ENCODE measurements around the gene PRRC2B. TPM values are rescaled to one million over a fixed set of nuclear protein-coding genes. Genes with fewer than 3 reads are reported as not detected.
"Not testable (repeated sequence)": the region's sequence is repeated elsewhere in the genome, so short reads cannot be mapped to it uniquely, and the experiment has no call there.

The PRRC2B gene
- total RNA-seq (100 to 1,000 TPM; 107 to 153 (median 132) TPM), polyA plus RNA-seq (10 to 100 TPM; 26.4 to 77.1 TPM)
- long read RNA-seq, donor 1, full-length matches to known transcripts = 10 of 96 reads
- long read RNA-seq, donor 1, partial matches to known transcripts = 12 of 96 reads
- long read RNA-seq, donor 1, other reads (novel, unspliced or antisense) = 74 of 96 reads
- long read RNA-seq, donor 2, full-length matches to known transcripts = 9 of 99 reads
- long read RNA-seq, donor 2, partial matches to known transcripts = 51 of 99 reads
- long read RNA-seq, donor 2, other reads (novel, unspliced or antisense) = 39 of 99 reads
- long read RNA-seq, donor 3, full-length matches to known transcripts = 12 of 227 reads
- long read RNA-seq, donor 3, partial matches to known transcripts = 115 of 227 reads
- long read RNA-seq, donor 3, other reads (novel, unspliced or antisense) = 100 of 227 reads

GRCh38 chr9:131393622-131394463 is at the start of gene PRRC2B:
Gene PRRC2B (plus strand): TSS chr9:131394086. CDS start chr9:131430145, 36,059 bp downstream.
- H3K27ac ChIP-seq = peak within 1 kb of the TSS; percentile 82 to 99 (median 97)
- H3K27me3 ChIP-seq = no peaks in the 10 kb centered on the region
- no peaks in the 10 kb centered on the region for H3K36me3 ChIP-seq
- ATAC-seq = peak; percentile 70 to 90 (median 81)
- WGBS, 2 donors = 1 to 4% methylated on average over 20 to 99 of the region's 114 CpGs
- no peaks in the 10 kb centered on the region for H3K9me3 ChIP-seq
- peak within 1 kb of the TSS; percentile 51 to 88 (median 74) for H3K4me3 ChIP-seq
- H3K4me1 ChIP-seq = peaks cover 24 to 50% (median 45%) of the 10 kb centered on the region in 9 donors
- TF ChIP-seq CTCF (IDR thresholded peaks at IDR 0.05) = peak in 8 of 9 donors; percentile 29 to 83 (median 68)
- intact Hi-C loops (cut with DNase I) = loop anchor here in 5 of 10 donors (1.0 to 10.0 kb wide), 4 partner anchors 21 to 88 kb away; no protein-coding TSS in a partner anchor
- DNase-seq = peak; percentile 85 to 90

- WGBS, 2 donors = 85 to 90% methylated on average over 11 of the region's 11 CpGs
- not testable (repeated sequence) for H3K36me3 ChIP-seq, H3K27ac ChIP-seq, H3K9me3 ChIP-seq, H3K27me3 ChIP-seq, H3K4me3 ChIP-seq, DNase-seq, H3K4me1 ChIP-seq, ATAC-seq
- intact Hi-C loops (cut with DNase I) = loop anchor here in 3 of 10 donors (5.0 kb wide), 3 partner anchors 132 to 407 kb away; partner anchors contain the start of gene RAPGEF1 (in 1 of the 3)
Observed at GRCh38 chr9:131344931-131345535, 48.9 kb upstream of the PRRC2B start.

GRCh38 chr9:131346559-131346958 is 47.3 kb upstream of the PRRC2B start:
- no peaks in the 10 kb centered on the region for H3K36me3 ChIP-seq
- H3K27me3 ChIP-seq = no peaks in the 10 kb centered on the region
- H3K4me1 ChIP-seq = peaks cover 4 to 12% (median 10%) of the 10 kb centered on the region in 9 donors
- WGBS, 2 donors = 96% methylated on average over 6 of the region's 6 CpGs
- H3K27ac ChIP-seq = no peak overlapping the region
- H3K9me3 ChIP-seq = no peaks in the 10 kb centered on the region
- no peak overlapping the region for H3K4me3 ChIP-seq
- no peak for ATAC-seq
- no peak for DNase-seq
- intact Hi-C loops (cut with DNase I) = loop anchor here in 3 of 10 donors (5.0 kb wide), 3 partner anchors 131 to 406 kb away; partner anchors contain the start of gene RAPGEF1 (in 1 of the 3)
- no peak for TF ChIP-seq CTCF (IDR thresholded peaks at IDR 0.05)

GRCh38 chr9:131347376-131348020 is 46.4 kb upstream of the PRRC2B start:
- ATAC-seq = no peak

More at GRCh38 chr9:131347376-131348020, 46.4 kb upstream of the PRRC2B start:
- H3K9me3 ChIP-seq = no peaks in the 10 kb centered on the region
- TF ChIP-seq CTCF (IDR thresholded peaks at IDR 0.05) = no peak
- H3K27me3 ChIP-seq = no peaks in the 10 kb centered on the region
- intact Hi-C loops (cut with DNase I) = loop anchor here in 3 of 10 donors (2.0 to 5.0 kb wide), 4 partner anchors 130 to 405 kb away; partner anchors contain the start of gene RAPGEF1 (in 1 of the 3)
- 70 to 78% methylated on average over 19 of the region's 19 CpGs for WGBS, 2 donors
- no peaks in the 10 kb centered on the region for H3K36me3 ChIP-seq
- no peak overlapping the region for H3K27ac ChIP-seq
- H3K4me1 ChIP-seq = peaks cover 4 to 12% (median 10%) of the 10 kb centered on the region in 9 donors
- H3K4me3 ChIP-seq = no peak overlapping the region
- DNase-seq = no peak
